ENCODE data around the gene ACD.

GRCh38 chr16:67636713-67637112 is 23.3 kb downstream of the ACD start:
- TF ChIP-seq CTCF (IDR thresholded peaks at IDR 0.05) (no peak), POLR2A (IDR thresholded peaks at IDR 0.05) (no peak)

All from body of pancreas (tissue), 4 donors.